Gastrocnemius medialis (tissue), 4 donors: ENCODE measurements around the gene ALG12. TPM values are rescaled to one million over a fixed set of nuclear protein-coding genes. Genes with fewer than 3 reads are reported as not detected.

ENCODE experiments used
- ATAC-seq, 2 donors: fragments of 150-250 bp; one replicate each; pipeline ENCODE4 v1.9.1; 2016
- DNase-seq, 2 donors: peaks; one replicate each; pipeline ENCODE4 v3.0.0-alpha.2; 2019
- H3K27ac ChIP-seq, 4 donors: fragments of 200-600 bp; sonication (generic); 1 replicate in 1 of 4; 2 replicates in 3 of 4; pipeline ENCODE4 v1.5.1; 2016 to 2018; ENCODE audit warnings: mild to moderate bottlenecking in 2 of 4, moderate library complexity in 1 of 4
- H3K27me3 ChIP-seq, 3 donors: fragments of 200-600 bp; sonication (generic) in 2 of 3; 1 replicate in 1 of 3; 2 replicates in 2 of 3; pipeline versions ENCODE4 v1.5.1 to v1.6.0; 2016 to 2019; ENCODE audit warnings: mild to moderate bottlenecking in 1 of 3, moderate library complexity in 1 of 3
- H3K36me3 ChIP-seq, 2 donors: fragments of 200-600 bp; sonication (generic) in 1 of 2; one replicate each; pipeline ENCODE4 v1.5.1; 2017 to 2018
- H3K4me1 ChIP-seq, 2 donors: fragments of 200-600 bp; sonication (generic) in 1 of 2; one replicate each; pipeline ENCODE4 v1.5.1; 2016 to 2017; ENCODE audit warnings: mild to moderate bottlenecking in 2 of 2
- H3K4me3 ChIP-seq, 4 donors: fragments of 200-600 bp; sonication (generic) in 3 of 4; 1 replicate in 1 of 4; 2 replicates in 3 of 4; pipeline ENCODE4 v1.5.1; 2016 to 2019; ENCODE audit warnings: mild to moderate bottlenecking in 2 of 4
- H3K9me3 ChIP-seq, 3 donors: fragments of 200-600 bp; sonication (generic) in 2 of 3; 1 replicate in 1 of 3; 2 replicates in 2 of 3; pipeline ENCODE4 v1.5.1; 2016 to 2019
- CTCF ChIP-seq, 5 experiments: fragments of 450-650 bp in 3 of 5; fragments of 200-600 bp in 2 of 5; sonication (generic) in 2 of 5; IDR thresholded peaks in 4 of 5; conservative IDR thresholded peaks in 1 of 5; 1 replicate in 4 of 5; 2 replicates in 1 of 5; pipeline ENCODE4 v1.5.1; 2016 to 2019; ENCODE audit warnings: antibody characterized with exemption in 5 of 5, mild to moderate bottlenecking in 3 of 5, moderate library complexity in 3 of 5
- POLR2A ChIP-seq, 2 donors: fragments of 450-650 bp; IDR thresholded peaks; one replicate each; pipeline ENCODE4 v1.6.1; 2017; ENCODE audit warnings: antibody characterized with exemption in 2 of 2, mild to moderate bottlenecking in 2 of 2, moderate library complexity in 2 of 2
- in situ Hi-C, 4 donors: fragments of 200-750 bp; cut with MboI; loops; one replicate each; pipeline versions ENCODE4 v1.15.0 to v1.8.0; 2017; ENCODE audit warnings: low sequenced_read_pairs in 4 of 4
- intact Hi-C: fragments of 100-400 bp; cut with DNase I; formaldehyde crosslinking; loops from one replicate; pipeline ENCODE4 v1.15.1; 2023; ENCODE audit warnings: low total_unique reads
- total RNA-seq, 4 donors: library from RNA; depleted of rRNA; stranded (reverse); fragments of >200 nt; gene quantifications; one replicate each; pipeline versions ENCODE4 v1.1.0 to v1.2.3, GENCODE V29; 2016

ALG12 gene
- total RNA-seq, 4 donors from 2014 or later, result 6.4 to 9.6 (median 8.2) TPM

GRCh38 chr22:49914256-49914655 is 4.0 kb downstream of the ALG12 start:
- in situ Hi-C loops (loop anchor here in 2 of 4 donors (10.0 kb wide), 2 partner anchors 59 to 139 kb away; partner anchors contain the start of gene ZBED4 (in 1 of the 2)), intact Hi-C loops (no loop called here)
- no peak overlapping the region for H3K27ac ChIP-seq
- ATAC-seq, result no peak
- peaks cover 0 to 25% of the 10 kb centered on the region in 2 donors for H3K36me3 ChIP-seq
- H3K4me3 ChIP-seq, result no peak overlapping the region
- TF ChIP-seq POLR2A (IDR thresholded peaks at IDR 0.05) (no peak), CTCF (IDR thresholded peaks at IDR 0.05 in 4 of 5, conservative IDR thresholded peaks at IDR 0.05 in 1 of 5) (no peak)
- no peak for DNase-seq
- H3K27me3 ChIP-seq, result no peaks in the 10 kb centered on the region
- H3K9me3 ChIP-seq, result no peaks in the 10 kb centered on the region
- peaks cover 9 to 15% of the 10 kb centered on the region in 2 donors for H3K4me1 ChIP-seq

DNA sequence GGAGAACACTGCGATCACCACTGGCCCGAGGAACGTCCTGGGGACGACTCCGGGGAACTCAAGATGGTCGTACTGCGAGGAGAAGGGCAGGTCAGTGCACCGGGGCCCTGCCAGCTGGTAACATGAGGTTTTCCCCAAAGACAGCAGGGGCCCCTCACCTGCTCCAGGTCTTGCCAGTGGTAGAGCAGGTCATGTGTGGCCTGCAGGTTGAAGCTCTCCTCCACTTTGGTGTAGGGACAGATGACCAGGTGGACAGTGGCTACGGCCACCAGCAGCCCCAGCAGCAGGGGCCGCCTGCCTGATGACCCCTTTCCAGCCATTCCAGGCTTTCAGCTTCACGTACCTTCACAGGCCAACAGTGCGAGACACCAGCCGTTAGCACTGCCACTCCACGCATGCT is 4.8 kb downstream of the ALG12 start:
- Histone ChIP-seq H3K27me3 (no peaks in the 10 kb centered on the region), H3K36me3 (peaks cover 0 to 32% of the 10 kb centered on the region in 2 donors), H3K4me1 (peaks cover 5 to 10% of the 10 kb centered on the region in 2 donors), H3K27ac (no peak overlapping the region), H3K4me3 (no peak overlapping the region), H3K9me3 (no peaks in the 10 kb centered on the region)
- ATAC-seq, result no peak
- in situ Hi-C loops, result loop anchor here in 2 of 4 donors (10.0 kb wide), 2 partner anchors 59 to 139 kb away; partner anchors contain the start of gene ZBED4 (in 1 of the 2)
- intact Hi-C loops, result no loop called here
- DNase-seq, result no peak
- no peak for TF ChIP-seq CTCF (IDR thresholded peaks at IDR 0.05 in 4 of 5, conservative IDR thresholded peaks at IDR 0.05 in 1 of 5)
- TF ChIP-seq POLR2A (IDR thresholded peaks at IDR 0.05), result no peak

GRCh38 chr22:49913026-49913425 is 5.2 kb downstream of the ALG12 start:
- H3K36me3 ChIP-seq, result peaks cover 0 to 33% of the 10 kb centered on the region in 2 donors
- no peak overlapping the region for H3K27ac ChIP-seq
- no peaks in the 10 kb centered on the region for H3K9me3 ChIP-seq
- intact Hi-C loops, result no loop called here
- no peak for TF ChIP-seq POLR2A (IDR thresholded peaks at IDR 0.05)
- TF ChIP-seq CTCF (IDR thresholded peaks at IDR 0.05 in 4 of 5, conservative IDR thresholded peaks at IDR 0.05 in 1 of 5), result no peak
- H3K27me3 ChIP-seq, result no peaks in the 10 kb centered on the region
- in situ Hi-C loops, result loop anchor here in 2 of 4 donors (10.0 kb wide), 2 partner anchors 58 to 138 kb away; partner anchors contain the start of gene ZBED4 (in 1 of the 2)
- H3K4me3 ChIP-seq, result no peak overlapping the region
- no peak for ATAC-seq
- DNase-seq, result no peak
- peaks cover 5 to 10% of the 10 kb centered on the region in 2 donors for H3K4me1 ChIP-seq

DNA sequence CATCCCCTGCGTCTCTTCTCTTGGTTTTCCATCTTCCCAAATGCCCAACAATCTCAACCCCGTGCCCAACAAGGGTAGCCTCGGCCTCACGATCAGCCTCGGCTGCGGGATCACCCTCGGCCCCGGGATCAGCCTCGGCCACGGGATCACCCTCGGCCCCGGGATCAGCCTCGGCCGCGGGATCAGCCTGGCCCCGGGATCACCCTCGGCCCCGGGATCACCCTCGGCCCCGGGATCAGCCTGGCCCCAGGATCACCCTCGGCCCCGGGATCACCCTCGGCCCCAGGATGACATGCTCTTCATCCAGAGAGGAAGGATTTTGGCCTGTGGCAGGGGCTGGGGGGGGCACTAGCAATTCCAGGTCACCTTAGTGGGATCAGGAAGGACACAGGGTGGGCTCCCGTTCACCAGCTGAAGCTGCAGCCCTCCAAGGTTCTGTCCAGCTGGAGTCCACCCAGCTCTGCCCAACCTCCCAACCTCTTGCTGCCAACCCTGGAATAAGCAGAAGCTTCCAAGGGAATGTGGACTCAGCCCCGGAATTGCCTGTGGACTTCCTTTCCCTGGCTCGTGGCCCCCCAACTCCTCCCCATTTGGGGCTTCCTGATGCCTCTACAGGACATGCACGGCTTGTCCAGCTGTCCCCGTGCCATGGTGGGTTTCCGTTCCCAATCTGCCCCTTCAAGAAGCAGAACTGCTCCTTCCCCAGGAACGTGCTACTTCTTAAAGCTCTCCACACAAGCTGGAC is 6.2 kb downstream of the ALG12 start:
- no peak for ATAC-seq

More for the DNA sequence above, 6.2 kb downstream of the ALG12 start:
- intact Hi-C loops, result no loop called here
- no peaks in the 10 kb centered on the region for H3K27me3 ChIP-seq
- peaks cover under 1 to 2% of the 10 kb centered on the region in 2 donors for H3K4me1 ChIP-seq
- no peak overlapping the region for H3K27ac ChIP-seq
- no peak overlapping the region for H3K4me3 ChIP-seq
- no peak for DNase-seq
- H3K36me3 ChIP-seq, result peaks cover 0 to 42% of the 10 kb centered on the region in 2 donors
- TF ChIP-seq POLR2A (IDR thresholded peaks at IDR 0.05) (no peak), CTCF (IDR thresholded peaks at IDR 0.05 in 4 of 5, conservative IDR thresholded peaks at IDR 0.05 in 1 of 5) (no peak)
- in situ Hi-C loops, result loop anchor here in 2 of 4 donors (10.0 kb wide), 2 partner anchors 57 to 137 kb away; partner anchors contain the start of gene ZBED4 (in 1 of the 2)
- no peaks in the 10 kb centered on the region for H3K9me3 ChIP-seq
